NCI-H2227 (cell line): ENCODE measurements around the gene DNHD1.

ENCODE experiments used
- DNase-seq: peaks from one replicate; lab custom pipeline; 2025; ENCODE audit not compliant: unreplicated experiment; lab: John Stamatoyannopoulos, UW

DNHD1 gene

GRCh38 chr11:6526411-6527135 is 29.5 kb downstream of the DNHD1 start:
- DNase-seq, result no peak

GRCh38 chr11:6529266-6529665 is 32.2 kb downstream of the DNHD1 start:
- no peak for DNase-seq

GRCh38 chr11:6530848-6531247 is 33.8 kb downstream of the DNHD1 start:
- DNase-seq, result no peak

- peak; percentile 61 for DNase-seq
Observed at GRCh38 chr11:6531267-6531752, 34.2 kb downstream of the DNHD1 start.

GRCh38 chr11:6538456-6538855 is 41.4 kb downstream of the DNHD1 start:
- DNase-seq, result no peak

- DNase-seq, result no peak
Observed at GRCh38 chr11:6538945-6539344, 41.9 kb downstream of the DNHD1 start.

- DNase-seq, result no peak
Observed at GRCh38 chr11:6539748-6540268, 42.7 kb downstream of the DNHD1 start.

- no peak for DNase-seq
Observed at GRCh38 chr11:6541356-6541755, 44.3 kb downstream of the DNHD1 start.

GRCh38 chr11:6542727-6543126 is 45.6 kb downstream of the DNHD1 start:
- no peak for DNase-seq

- no peak for DNase-seq
Observed at GRCh38 chr11:6544921-6545850, 48.1 kb downstream of the DNHD1 start.

- DNase-seq, result no peak
Observed at GRCh38 chr11:6545917-6546605, 49.0 kb downstream of the DNHD1 start.

- DNase-seq, result no peak
Observed at GRCh38 chr11:6546735-6547134, 49.7 kb downstream of the DNHD1 start.

GRCh38 chr11:6547177-6547576 is 50.1 kb downstream of the DNHD1 start:
- DNase-seq, result no peak

- DNase-seq, result no peak
Observed at GRCh38 chr11:6548121-6548520, 51.0 kb downstream of the DNHD1 start.

- DNase-seq, result no peak
Observed at GRCh38 chr11:6548641-6549040, 51.6 kb downstream of the DNHD1 start.

GRCh38 chr11:6553634-6554033 is 56.6 kb downstream of the DNHD1 start:
- no peak for DNase-seq

GRCh38 chr11:6554828-6555706 is 58.0 kb downstream of the DNHD1 start:
- DNase-seq, result no peak

GRCh38 chr11:6556139-6556949 is 59.3 kb downstream of the DNHD1 start:
- DNase-seq, result no peak

- no peak for DNase-seq
Observed at GRCh38 chr11:6557063-6557462, 60.0 kb downstream of the DNHD1 start.
